Esophagus muscularis mucosa (tissue), 4 donors: ENCODE measurements around the gene GNB3. TPM values are rescaled to one million over a fixed set of nuclear protein-coding genes. Genes with fewer than 3 reads are reported as not detected.

Experiments used
- DNase-seq: peaks from one replicate; pipeline ENCODE4 v3.0.0-alpha.2; 2017; ENCODE audit errors: extremely low spot score
- H3K27ac ChIP-seq, 4 donors: fragments of 200-600 bp; sonication (generic); replicated peaks in 1 of 4; 1 replicate in 3 of 4; 2 replicates in 1 of 4; pipeline ENCODE4 v1.5.1; 2016 to 2019; ENCODE audit warnings: mild to moderate bottlenecking in 1 of 4
- H3K27me3 ChIP-seq, 4 donors: fragments of 200-600 bp; sonication (generic); one replicate each; pipeline versions ENCODE4 v1.5.1 to v1.6.0; 2016 to 2019
- H3K36me3 ChIP-seq, 4 donors: fragments of 200-600 bp; sonication (generic); one replicate each; pipeline ENCODE4 v1.5.1; 2016 to 2019
- H3K4me1 ChIP-seq, 4 donors: fragments of 200-600 bp; sonication (generic); one replicate each; pipeline ENCODE4 v1.5.1; 2016 to 2019
- H3K4me3 ChIP-seq, 4 donors: fragments of 200-600 bp; sonication (generic); 1 replicate in 2 of 4; 2 replicates in 2 of 4; pipeline ENCODE4 v1.5.1; 2016 to 2019; ENCODE audit warnings: mild to moderate bottlenecking in 4 of 4, moderate library complexity in 1 of 4
- H3K9me3 ChIP-seq, 4 donors: fragments of 200-600 bp; sonication (generic); 1 replicate in 3 of 4; 2 replicates in 1 of 4; pipeline ENCODE4 v1.5.1; 2016 to 2019
- EP300 ChIP-seq: sonication (generic); formaldehyde crosslinking; IDR thresholded peaks from one replicate; pipeline ENCODE4 v1.6.1; 2017; ENCODE audit warnings: antibody characterized with exemption
- POLR2A ChIP-seq: fragments of 450-650 bp; IDR thresholded peaks from one replicate; pipeline ENCODE4 v1.6.1; 2017; ENCODE audit warnings: antibody characterized with exemption, moderate library complexity, mild to moderate bottlenecking, low read depth
- POLR2AphosphoS5 ChIP-seq, 2 donors: sonication (generic); formaldehyde crosslinking; IDR thresholded peaks; one replicate each; pipeline ENCODE4 v1.6.1; 2017; ENCODE audit warnings: antibody characterized with exemption in 2 of 2
- WGBS: methylation state at CpG from one replicate; pipeline ENCODE4 v1.1.5; 2018; 5-methylcytosine and 5-hydroxymethylcytosine counted together
- intact Hi-C: fragments of 100-400 bp; cut with DNase I; formaldehyde crosslinking; loops from one replicate; pipeline ENCODE4 v1.15.1; 2023
- total RNA-seq, 4 donors: library from RNA; depleted of rRNA; stranded (reverse); fragments of >200 nt; gene quantifications; one replicate each; pipeline versions ENCODE4 v1.1.0 to v1.2.1, GENCODE V29; 2016
- TF ChIP-seq, protein P1 (sequence below), 3 experiments: fragments of 200-600 bp in 2 of 3; fragments of 450-650 bp in 1 of 3; sonication (generic) in 2 of 3; IDR thresholded peaks; one replicate each; pipeline ENCODE4 v1.5.1; 2017 to 2019; ENCODE audit warnings: antibody characterized with exemption in 3 of 3, mild to moderate bottlenecking in 2 of 3, moderate library complexity in 1 of 3

GNB3 gene
- total RNA-seq, 4 donors from 2014 or later = 0.39 to 1.7 (median 0.46) TPM

GRCh38 chr12:6813363-6813762 is 27.4 kb upstream of the GNB3 start:
- WGBS = 66% methylated on average over 4 of the region's 4 CpGs
- no peaks in the 10 kb centered on the region for H3K36me3 ChIP-seq
- H3K9me3 ChIP-seq = no peaks in the 10 kb centered on the region
- TF ChIP-seq POLR2A (no peak), POLR2AphosphoS5 (IDR thresholded peaks at IDR 0.05) (no peak), EP300 (no peak)
- TF ChIP-seq, protein P1, sequence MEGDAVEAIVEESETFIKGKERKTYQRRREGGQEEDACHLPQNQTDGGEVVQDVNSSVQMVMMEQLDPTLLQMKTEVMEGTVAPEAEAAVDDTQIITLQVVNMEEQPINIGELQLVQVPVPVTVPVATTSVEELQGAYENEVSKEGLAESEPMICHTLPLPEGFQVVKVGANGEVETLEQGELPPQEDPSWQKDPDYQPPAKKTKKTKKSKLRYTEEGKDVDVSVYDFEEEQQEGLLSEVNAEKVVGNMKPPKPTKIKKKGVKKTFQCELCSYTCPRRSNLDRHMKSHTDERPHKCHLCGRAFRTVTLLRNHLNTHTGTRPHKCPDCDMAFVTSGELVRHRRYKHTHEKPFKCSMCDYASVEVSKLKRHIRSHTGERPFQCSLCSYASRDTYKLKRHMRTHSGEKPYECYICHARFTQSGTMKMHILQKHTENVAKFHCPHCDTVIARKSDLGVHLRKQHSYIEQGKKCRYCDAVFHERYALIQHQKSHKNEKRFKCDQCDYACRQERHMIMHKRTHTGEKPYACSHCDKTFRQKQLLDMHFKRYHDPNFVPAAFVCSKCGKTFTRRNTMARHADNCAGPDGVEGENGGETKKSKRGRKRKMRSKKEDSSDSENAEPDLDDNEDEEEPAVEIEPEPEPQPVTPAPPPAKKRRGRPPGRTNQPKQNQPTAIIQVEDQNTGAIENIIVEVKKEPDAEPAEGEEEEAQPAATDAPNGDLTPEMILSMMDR (IDR thresholded peaks at IDR 0.05) = no peak
- H3K4me1 ChIP-seq = no peaks in the 10 kb centered on the region
- no peak overlapping the region for H3K27ac ChIP-seq
- DNase-seq = no peak
- H3K4me3 ChIP-seq = no peak overlapping the region
- H3K27me3 ChIP-seq = peaks cover 0 to 5% (median 0%) of the 10 kb centered on the region in 4 donors
- intact Hi-C loops = no loop called here

GRCh38 chr12:6816598-6816997 is 24.1 kb upstream of the GNB3 start:
- Histone ChIP-seq H3K36me3 (no peaks in the 10 kb centered on the region), H3K9me3 (no peaks in the 10 kb centered on the region), H3K4me3 (no peak overlapping the region), H3K4me1 (peaks cover 0 to 10% (median 9%) of the 10 kb centered on the region in 4 donors), H3K27ac (no peak overlapping the region), H3K27me3 (peaks cover 0 to 5% (median 0%) of the 10 kb centered on the region in 4 donors)
- TF ChIP-seq, protein P1 (IDR thresholded peaks at IDR 0.05) = no peak
- TF ChIP-seq POLR2AphosphoS5 (IDR thresholded peaks at IDR 0.05) = no peak
- TF ChIP-seq EP300 = no peak
- no peak for TF ChIP-seq POLR2A
- intact Hi-C loops = no loop called here
- no peak for DNase-seq
- WGBS = 75% methylated on average over 3 of the region's 3 CpGs

GRCh38 chr12:6817098-6817497 is 23.6 kb upstream of the GNB3 start:
- Histone ChIP-seq H3K4me3 (no peak overlapping the region), H3K4me1 (peaks cover 4 to 15% (median 14%) of the 10 kb centered on the region in 4 donors), H3K27me3 (peaks cover 0 to 9% (median 0%) of the 10 kb centered on the region in 4 donors), H3K36me3 (no peaks in the 10 kb centered on the region), H3K27ac (no peak overlapping the region), H3K9me3 (no peaks in the 10 kb centered on the region)
- TF ChIP-seq POLR2AphosphoS5 (IDR thresholded peaks at IDR 0.05) (no peak), POLR2A (no peak), EP300 (no peak)
- TF ChIP-seq, protein P1 (IDR thresholded peaks at IDR 0.05) = no peak
- WGBS = 96% methylated on average over 8 of the region's 8 CpGs
- intact Hi-C loops = no loop called here
- DNase-seq = no peak

DNA sequence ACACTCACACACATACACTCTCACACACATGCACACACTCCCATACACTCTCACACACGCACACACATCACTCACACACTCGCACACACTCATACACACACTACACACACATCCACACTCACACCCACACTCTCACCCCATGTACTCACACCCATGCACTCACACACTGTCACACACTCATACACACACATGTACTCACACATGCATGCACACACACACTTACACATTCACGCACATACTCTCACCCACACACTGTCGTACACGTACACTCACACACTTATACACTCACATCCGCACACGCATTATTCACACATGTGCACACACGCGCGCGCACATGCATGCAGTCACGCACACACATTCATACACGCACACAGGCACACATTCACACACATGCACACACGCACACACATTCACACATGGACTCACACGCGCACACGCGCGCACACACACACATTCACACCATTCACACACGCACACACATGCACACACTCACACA is 23.0 kb upstream of the GNB3 start:
- no peak for TF ChIP-seq POLR2AphosphoS5 (IDR thresholded peaks at IDR 0.05)
- no peak for TF ChIP-seq EP300
- no peak for TF ChIP-seq POLR2A
- TF ChIP-seq, protein P1 (IDR thresholded peaks at IDR 0.05) = no peak
- intact Hi-C loops = no loop called here
- 84% methylated on average over 20 of the region's 20 CpGs for WGBS
- Histone ChIP-seq H3K4me3 (no peak overlapping the region), H3K27ac (no peak overlapping the region), H3K9me3 (no peaks in the 10 kb centered on the region), H3K36me3 (no peaks in the 10 kb centered on the region), H3K27me3 (peaks cover 0 to 16% (median 2%) of the 10 kb centered on the region in 4 donors), H3K4me1 (peaks cover 6 to 21% (median 20%) of the 10 kb centered on the region in 4 donors)
- no peak for DNase-seq

GRCh38 chr12:6818222-6818621 is 22.5 kb upstream of the GNB3 start:
- Histone ChIP-seq H3K27me3 (peaks cover 0 to 21% (median 5%) of the 10 kb centered on the region in 4 donors), H3K27ac (no peak overlapping the region), H3K9me3 (no peaks in the 10 kb centered on the region), H3K36me3 (no peaks in the 10 kb centered on the region), H3K4me3 (no peak overlapping the region), H3K4me1 (peaks cover 6 to 26% (median 24%) of the 10 kb centered on the region in 4 donors)
- 84% methylated on average over 7 of the region's 10 CpGs for WGBS
- no peak for DNase-seq
- intact Hi-C loops = no loop called here
- TF ChIP-seq POLR2AphosphoS5 (IDR thresholded peaks at IDR 0.05) (no peak), POLR2A (no peak), EP300 (no peak)
- TF ChIP-seq, protein P1 (IDR thresholded peaks at IDR 0.05) = no peak
